Uterus (tissue), 2 donors: Measurements from ENCODE around the gene PTGFRN.

Experiments
- CTCF ChIP-seq, 4 experiments: fragments of 200-600 bp in 2 of 4; fragments of 450-650 bp in 2 of 4; sonication (generic) in 2 of 4; IDR thresholded peaks; one replicate each; pipeline ENCODE4 v1.5.1; 2016 to 2019; ENCODE audit warnings: antibody characterized with exemption in 4 of 4, mild to moderate bottlenecking in 2 of 4, moderate library complexity in 1 of 4
- POLR2A ChIP-seq, 2 donors: fragments of 450-650 bp; IDR thresholded peaks; one replicate each; pipeline ENCODE4 v1.6.1; 2016; ENCODE audit warnings: antibody characterized with exemption in 2 of 2, mild to moderate bottlenecking in 1 of 2, moderate library complexity in 1 of 2

GRCh38 chr1:116861137-116861536 is 48.6 kb upstream of the PTGFRN start:
- TF ChIP-seq CTCF (IDR thresholded peaks at IDR 0.05) (no peak), POLR2A (IDR thresholded peaks at IDR 0.05) (no peak)
